Breast epithelium (tissue), 4 donors: ENCODE measurements around the gene PRXL2B. TPM values are rescaled to one million over a fixed set of nuclear protein-coding genes. Genes with fewer than 3 reads are reported as not detected.
"Not testable (repeated sequence)": the region's sequence is repeated elsewhere in the genome, so short reads cannot be mapped to it uniquely, and the experiment has no call there.

ENCODE experiments used
- DNase-seq, 2 donors: peaks; one replicate each; pipeline ENCODE4 v3.0.0-alpha.2; 2019; ENCODE audit warnings: low spot score in 2 of 2
- H3K27ac ChIP-seq, 2 donors: fragments of 200-600 bp; sonication (generic) in 1 of 2; one replicate each; pipeline ENCODE4 v1.5.1; 2016 to 2019; ENCODE audit warnings: mild to moderate bottlenecking in 1 of 2
- H3K27me3 ChIP-seq, 2 donors: fragments of 200-600 bp; sonication (generic) in 1 of 2; one replicate each; pipeline versions ENCODE4 v1.5.1 to v1.6.0; 2017 to 2019; ENCODE audit warnings: control low read depth in 1 of 2, mild to moderate bottlenecking in 1 of 2
- H3K36me3 ChIP-seq: fragments of 200-600 bp; one replicate; pipeline ENCODE4 v1.5.1; 2019
- H3K4me1 ChIP-seq, 2 donors: fragments of 200-600 bp; sonication (generic); one replicate each; pipeline ENCODE4 v1.5.1; 2016 to 2019; ENCODE audit warnings: control low read depth in 1 of 2
- H3K4me3 ChIP-seq, 3 donors: fragments of 200-600 bp; sonication (generic); 1 replicate in 2 of 3; 2 replicates in 1 of 3; pipeline ENCODE4 v1.5.1; 2016 to 2019; ENCODE audit warnings: mild to moderate bottlenecking in 3 of 3, moderate library complexity in 2 of 3
- H3K9me3 ChIP-seq, 2 donors: fragments of 200-600 bp; sonication (generic) in 1 of 2; one replicate each; pipeline ENCODE4 v1.5.1; 2016 to 2019; ENCODE audit warnings: control low read depth in 1 of 2
- CTCF ChIP-seq, 3 donors: fragments of 450-650 bp; IDR thresholded peaks; one replicate each; pipeline ENCODE4 v1.5.1; 2016 to 2017; ENCODE audit warnings: antibody characterized with exemption in 3 of 3, mild to moderate bottlenecking in 3 of 3, moderate library complexity in 3 of 3
- POLR2A ChIP-seq: fragments of 450-650 bp; IDR thresholded peaks from one replicate; pipeline ENCODE4 v1.6.1; 2016; ENCODE audit warnings: antibody characterized with exemption, mild to moderate bottlenecking, moderate library complexity
- POLR2AphosphoS5 ChIP-seq, 3 donors: sonication (generic); formaldehyde crosslinking; IDR thresholded peaks; one replicate each; pipeline ENCODE4 v1.6.1; 2017; ENCODE audit warnings: antibody characterized with exemption in 3 of 3
- intact Hi-C: fragments of 100-400 bp; cut with DNase I; formaldehyde crosslinking; loops from one replicate; pipeline ENCODE4 v1.15.1; 2023; ENCODE audit warnings: low total_unique reads
- total RNA-seq, 3 donors: library from RNA; depleted of rRNA; stranded (reverse); fragments of >200 nt; gene quantifications; one replicate each; pipeline ENCODE4 v1.1.0, GENCODE V29; 2016

PRXL2B gene
- total RNA-seq, 3 donors from 2014 or later = 4.8 to 15.8 (median 14.4) TPM

- no peak for TF ChIP-seq CTCF (IDR thresholded peaks at IDR 0.05)
- no peak for TF ChIP-seq POLR2AphosphoS5 (IDR thresholded peaks at IDR 0.05)
- TF ChIP-seq POLR2A = no peak
- no peak overlapping the region for H3K27ac ChIP-seq
- no peaks in the 10 kb centered on the region for H3K27me3 ChIP-seq
- H3K4me3 ChIP-seq = no peak overlapping the region
- no peaks in the 10 kb centered on the region for H3K4me1 ChIP-seq
- DNase-seq = no peak
- intact Hi-C loops = no loop called here
- H3K9me3 ChIP-seq = peaks cover 0 to 5% of the 10 kb centered on the region in 2 donors
- H3K36me3 ChIP-seq = no peaks in the 10 kb centered on the region
Measured at GRCh38 chr1:2574350-2574749, 12.2 kb upstream of the PRXL2B start.

- intact Hi-C loops = no loop called here
- no peak for TF ChIP-seq POLR2AphosphoS5 (IDR thresholded peaks at IDR 0.05)
- TF ChIP-seq CTCF (IDR thresholded peaks at IDR 0.05) = no peak
- H3K36me3 ChIP-seq = no peaks in the 10 kb centered on the region
- H3K9me3 ChIP-seq = peaks cover 0 to 5% of the 10 kb centered on the region in 2 donors
- no peaks in the 10 kb centered on the region for H3K4me1 ChIP-seq
- no peaks in the 10 kb centered on the region for H3K27me3 ChIP-seq
- no peak for DNase-seq
- H3K27ac ChIP-seq = peak overlapping the region; percentile 40 to 74
- H3K4me3 ChIP-seq = no peak overlapping the region
Measured at GRCh38 chr1:2575801-2576663, 10.5 kb upstream of the PRXL2B start.

- intact Hi-C loops, H3K27me3 ChIP-seq, H3K9me3 ChIP-seq, DNase-seq, H3K36me3 ChIP-seq, H3K4me1 ChIP-seq: not testable (repeated sequence)
- H3K27ac ChIP-seq = peak overlapping the region; percentile 84 to 90
- H3K4me3 ChIP-seq = peak overlapping the region in 2 of 3 donors; percentile 8 to 58
Measured at GRCh38 chr1:2577565-2578075, 9.0 kb upstream of the PRXL2B start.

GRCh38 chr1:2578758-2579118, 7.8 kb upstream of the PRXL2B start:
- Histone ChIP-seq H3K27ac (peak overlapping the region; percentile 84 to 90), H3K36me3 (no peaks in the 10 kb centered on the region), H3K4me3 (no peak overlapping the region), H3K9me3 (no peaks in the 10 kb centered on the region), H3K4me1 (peaks cover 0 to under 1% of the 10 kb centered on the region in 2 donors), H3K27me3 (no peaks in the 10 kb centered on the region)
- no peak for TF ChIP-seq POLR2AphosphoS5 (IDR thresholded peaks at IDR 0.05)
- TF ChIP-seq CTCF (IDR thresholded peaks at IDR 0.05) = peak in 1 of 3 donors; percentile 0
- intact Hi-C loops = no loop called here
- DNase-seq = no peak

- Histone ChIP-seq H3K4me1 (peaks cover 0 to 17% of the 10 kb centered on the region in 2 donors), H3K36me3 (no peaks in the 10 kb centered on the region), H3K27ac (no peak overlapping the region), H3K27me3 (no peaks in the 10 kb centered on the region), H3K4me3 (no peak overlapping the region), H3K9me3 (no peaks in the 10 kb centered on the region)
- intact Hi-C loops = no loop called here
- TF ChIP-seq POLR2AphosphoS5 (IDR thresholded peaks at IDR 0.05) = no peak
- TF ChIP-seq POLR2A = no peak
- no peak for TF ChIP-seq CTCF (IDR thresholded peaks at IDR 0.05)
- DNase-seq = no peak
Measured at GRCh38 chr1:2580691-2581090, 5.9 kb upstream of the PRXL2B start.
